GM19372 (cell line): ENCODE results near the gene GDF9.

Source experiments
- ATAC-seq: cut with Tn5 transposase; IDR thresholded peaks from one replicate; pipeline ENCODE4 v1.9.1; 2021; ENCODE audit warnings: mild to moderate bottlenecking, low read depth, moderate library complexity; ENCODE audit not compliant: unreplicated experiment

GDF9 gene

DNA sequence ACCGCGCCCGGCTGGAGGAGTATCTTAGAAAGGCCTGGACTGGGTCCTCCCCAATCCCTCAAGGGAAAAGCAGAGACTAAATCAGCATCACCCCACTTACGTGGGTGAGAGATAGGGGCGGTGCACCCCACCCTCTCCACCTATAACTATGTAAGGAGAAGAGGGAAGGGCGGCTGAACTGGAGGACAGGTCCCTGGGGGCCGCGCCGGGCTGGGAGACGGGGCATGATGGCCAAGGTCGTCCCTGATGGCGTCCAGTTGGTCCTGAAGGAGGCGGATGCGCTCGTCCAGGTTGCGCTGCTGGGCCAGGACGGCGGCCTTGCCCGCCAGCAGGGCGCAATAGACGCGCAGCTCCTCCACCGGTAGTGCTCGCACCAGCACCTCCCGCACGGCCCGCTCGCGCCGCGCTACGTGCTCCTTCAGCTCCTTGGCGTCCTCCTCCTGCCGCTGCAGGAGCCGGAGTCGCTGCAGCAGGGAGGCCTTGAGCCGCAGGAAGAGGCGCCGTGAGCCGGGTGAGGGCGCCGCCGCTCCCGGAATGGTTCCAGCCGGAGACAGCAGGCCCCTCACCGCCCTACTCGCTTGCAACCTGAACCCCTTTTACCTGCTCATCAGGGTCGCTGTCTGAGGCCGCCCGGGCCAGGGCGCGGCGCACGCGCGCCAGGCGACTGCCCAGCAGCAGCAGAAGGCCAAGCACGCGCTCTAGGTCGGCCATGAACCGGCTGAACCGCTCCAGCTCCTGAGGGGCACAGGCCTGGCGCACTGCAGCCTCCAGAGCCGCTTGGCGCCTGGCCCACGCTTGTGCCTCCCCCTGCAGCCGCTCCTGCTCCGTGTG, 43.4 kb downstream of the GDF9 start:
- no peak for ATAC-seq

DNA sequence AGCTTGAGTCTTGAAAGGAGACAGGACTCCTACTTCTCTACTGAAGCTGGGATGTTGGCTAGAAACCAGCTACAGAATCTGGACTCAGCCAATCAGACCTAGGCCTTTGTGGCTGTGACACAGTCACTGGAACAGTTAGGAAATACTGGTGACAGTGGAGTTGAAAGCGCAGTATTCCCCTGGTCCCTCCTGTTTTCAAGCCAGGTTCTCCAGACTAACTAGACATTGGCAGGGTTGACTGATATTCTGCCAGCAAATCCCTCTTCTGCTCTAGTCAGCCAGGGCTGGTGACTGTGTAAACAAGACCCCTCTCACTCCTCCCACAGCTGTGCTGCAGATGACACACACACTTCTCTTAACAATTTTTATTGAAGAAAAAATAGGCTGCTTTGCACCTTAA, 44.5 kb downstream of the GDF9 start:
- ATAC-seq: no peak

DNA sequence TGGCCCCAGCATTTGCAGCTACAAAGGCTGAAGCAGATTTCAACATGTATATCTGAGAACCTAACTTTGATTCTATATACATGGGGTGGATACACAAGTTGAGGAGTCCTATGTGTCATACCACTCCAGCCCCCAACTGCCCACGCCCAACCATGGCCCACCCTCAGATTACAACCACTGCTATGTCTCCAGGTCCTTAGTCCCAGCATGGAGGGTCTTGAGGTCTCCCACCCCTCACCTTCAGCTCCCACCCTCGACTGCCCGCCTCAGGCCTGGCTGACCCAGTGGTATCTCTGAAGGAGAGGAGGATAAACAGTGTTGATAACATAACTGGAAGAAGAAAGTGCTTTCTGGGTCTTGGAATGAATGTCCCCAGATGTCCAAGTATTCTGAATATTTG, 44.9 kb downstream of the GDF9 start:
- no peak for ATAC-seq

DNA sequence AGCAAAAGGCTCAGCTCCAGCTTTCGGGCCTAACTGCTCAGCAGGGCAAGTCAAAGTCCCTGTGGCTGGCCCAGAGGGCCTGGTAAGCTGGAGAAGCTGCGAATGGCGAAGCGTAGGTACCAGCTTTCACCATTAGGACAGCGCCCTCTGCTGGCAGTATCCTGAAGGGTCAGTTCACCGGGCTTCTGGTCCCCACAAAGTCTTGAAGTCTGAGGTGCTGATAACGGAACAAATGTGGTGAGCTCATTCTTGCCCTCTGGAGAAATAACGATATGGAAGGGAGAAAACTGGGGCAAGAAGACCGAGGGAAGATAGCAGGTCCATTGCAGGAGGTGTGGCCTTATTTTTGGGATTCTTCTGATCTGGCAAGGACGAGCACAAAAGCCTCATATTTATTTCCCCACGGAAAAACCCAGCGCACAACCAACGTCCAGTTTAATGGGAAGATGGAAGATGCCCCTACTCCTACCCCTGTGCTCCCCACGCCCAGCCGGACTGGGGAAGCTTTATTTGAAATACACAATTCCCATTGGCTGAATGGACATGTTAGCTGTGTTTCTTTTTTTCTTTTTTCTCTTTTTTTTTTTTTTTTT, 46.0 kb downstream of the GDF9 start:
- peak; percentile 80 for ATAC-seq

DNA sequence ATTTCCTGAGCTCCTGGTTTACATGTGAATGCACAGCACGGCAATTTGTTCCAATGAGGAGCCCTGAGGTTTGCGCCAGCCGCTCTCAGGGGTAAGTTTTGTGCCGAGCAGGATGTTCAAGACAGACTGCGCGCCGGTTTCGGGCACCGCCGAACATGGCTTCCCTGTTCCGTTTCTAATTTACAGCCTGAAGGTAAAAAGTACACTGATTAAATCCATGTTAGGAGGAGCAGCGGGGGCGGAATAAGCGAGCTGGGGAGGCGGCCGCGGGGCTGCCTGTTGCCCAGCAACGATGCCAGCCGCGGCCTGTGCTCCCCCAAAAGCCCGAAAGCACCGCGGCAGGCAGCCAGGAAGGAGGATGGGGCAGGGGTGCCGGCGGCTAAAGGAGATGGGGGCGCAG, 46.8 kb downstream of the GDF9 start:
- ATAC-seq: no peak

DNA sequence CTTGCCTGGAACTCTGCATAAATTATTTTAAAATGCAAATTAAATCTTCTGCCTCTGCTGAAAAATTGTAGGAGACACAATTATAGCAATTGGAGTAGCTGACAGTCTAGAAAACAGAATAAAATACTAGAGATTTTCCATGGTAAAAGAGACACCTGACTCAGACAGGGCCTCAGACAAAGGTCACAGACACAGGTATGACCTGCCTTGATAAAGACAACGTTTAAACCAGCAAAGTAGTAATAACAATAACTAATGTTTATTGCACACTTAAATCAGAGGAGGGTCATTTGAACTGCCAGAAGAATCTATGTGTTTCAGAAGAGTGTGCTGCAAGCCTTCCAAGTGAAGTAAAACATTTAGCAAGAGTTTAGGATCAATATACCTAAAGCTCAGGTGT, 49.3 kb downstream of the GDF9 start:
- ATAC-seq: no peak

DNA sequence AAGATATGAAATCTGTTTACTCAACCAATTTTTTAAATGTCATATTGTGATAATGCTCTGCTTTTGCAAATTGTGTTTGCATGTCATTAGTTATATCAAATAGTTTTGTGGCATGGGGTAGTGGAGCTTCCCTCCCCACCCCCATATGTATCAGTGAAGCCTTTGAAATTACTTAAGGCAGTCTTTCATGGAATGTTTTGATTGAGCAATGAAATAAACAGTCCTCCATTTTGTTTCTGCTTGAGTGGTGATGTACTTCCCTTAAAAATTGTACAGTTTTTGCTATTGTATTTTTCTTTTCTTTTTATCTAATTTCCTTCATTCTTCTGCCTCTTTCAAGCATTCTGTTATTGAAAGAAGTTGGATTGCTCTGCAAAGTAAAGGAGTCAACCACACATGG, 49.7 kb downstream of the GDF9 start:
- no peak for ATAC-seq

DNA sequence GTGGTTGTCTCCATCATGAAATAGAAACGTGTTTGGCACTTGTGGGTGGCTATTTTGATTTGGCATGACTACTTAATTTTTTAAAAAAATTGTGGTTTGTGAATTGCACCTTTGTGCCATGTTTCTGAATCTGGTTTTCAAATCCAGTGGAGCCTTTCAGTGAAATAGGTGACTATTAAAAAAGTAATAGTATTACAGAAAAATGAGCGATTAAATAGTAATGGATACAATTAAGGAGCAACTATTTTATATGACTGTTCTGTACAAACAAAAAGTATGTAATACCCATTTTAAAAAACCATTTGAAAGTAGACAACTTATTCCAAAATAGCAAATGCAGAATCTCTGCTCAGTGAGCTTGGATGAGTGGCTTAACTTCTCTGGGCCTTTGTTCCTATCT, 50.2 kb downstream of the GDF9 start:
- no peak for ATAC-seq

DNA sequence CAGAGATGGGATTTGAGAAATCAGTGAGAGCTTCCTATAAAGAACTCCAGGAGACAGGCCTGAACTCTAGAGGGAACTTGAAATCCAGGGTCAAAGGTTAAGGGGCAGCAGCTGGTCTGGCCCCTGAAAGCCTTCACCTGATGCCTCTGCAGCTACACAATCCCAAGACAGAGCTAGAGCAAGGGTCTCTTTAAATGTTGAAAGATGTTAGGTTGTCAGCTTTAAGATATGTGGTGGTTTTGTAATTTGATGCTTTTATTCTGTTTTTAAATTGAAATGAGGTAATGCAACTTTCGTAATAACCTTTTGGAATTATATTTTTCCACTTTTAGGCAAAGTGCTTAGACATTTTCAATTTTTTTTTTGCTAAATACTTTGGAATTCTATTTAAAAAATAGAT, 50.8 kb downstream of the GDF9 start:
- ATAC-seq: no peak

DNA sequence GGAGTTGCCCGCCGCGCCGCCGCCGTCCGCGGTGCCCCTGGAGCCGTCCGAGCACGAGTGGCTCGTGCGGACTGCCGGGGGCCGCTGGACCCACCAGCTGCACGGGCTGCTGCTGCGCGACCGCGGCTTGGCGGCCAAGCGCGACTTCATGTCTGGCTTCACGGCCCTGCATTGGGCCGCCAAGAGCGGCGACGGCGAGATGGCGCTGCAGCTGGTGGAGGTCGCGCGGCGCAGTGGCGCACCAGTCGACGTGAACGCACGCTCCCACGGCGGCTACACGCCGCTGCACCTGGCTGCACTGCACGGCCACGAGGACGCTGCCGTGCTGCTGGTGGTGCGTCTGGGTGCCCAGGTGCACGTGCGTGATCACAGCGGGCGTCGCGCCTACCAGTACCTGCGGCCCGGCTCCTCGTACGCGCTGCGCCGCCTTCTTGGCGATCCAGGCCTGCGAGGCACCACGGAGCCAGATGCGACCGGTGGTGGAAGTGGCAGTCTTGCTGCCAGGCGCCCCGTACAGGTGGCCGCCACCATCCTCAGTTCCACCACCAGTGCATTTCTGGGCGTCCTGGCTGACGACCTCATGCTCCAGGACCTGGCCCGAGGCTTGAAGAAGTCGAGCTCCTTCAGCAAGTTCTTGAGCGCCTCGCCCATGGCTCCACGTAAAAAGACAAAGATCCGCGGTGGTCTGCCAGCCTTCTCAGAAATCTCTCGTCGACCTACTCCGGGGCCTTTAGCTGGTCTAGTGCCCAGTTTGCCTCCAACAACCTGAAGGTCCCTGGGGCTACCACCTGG, 51.6 kb downstream of the GDF9 start:
- no peak for ATAC-seq

DNA sequence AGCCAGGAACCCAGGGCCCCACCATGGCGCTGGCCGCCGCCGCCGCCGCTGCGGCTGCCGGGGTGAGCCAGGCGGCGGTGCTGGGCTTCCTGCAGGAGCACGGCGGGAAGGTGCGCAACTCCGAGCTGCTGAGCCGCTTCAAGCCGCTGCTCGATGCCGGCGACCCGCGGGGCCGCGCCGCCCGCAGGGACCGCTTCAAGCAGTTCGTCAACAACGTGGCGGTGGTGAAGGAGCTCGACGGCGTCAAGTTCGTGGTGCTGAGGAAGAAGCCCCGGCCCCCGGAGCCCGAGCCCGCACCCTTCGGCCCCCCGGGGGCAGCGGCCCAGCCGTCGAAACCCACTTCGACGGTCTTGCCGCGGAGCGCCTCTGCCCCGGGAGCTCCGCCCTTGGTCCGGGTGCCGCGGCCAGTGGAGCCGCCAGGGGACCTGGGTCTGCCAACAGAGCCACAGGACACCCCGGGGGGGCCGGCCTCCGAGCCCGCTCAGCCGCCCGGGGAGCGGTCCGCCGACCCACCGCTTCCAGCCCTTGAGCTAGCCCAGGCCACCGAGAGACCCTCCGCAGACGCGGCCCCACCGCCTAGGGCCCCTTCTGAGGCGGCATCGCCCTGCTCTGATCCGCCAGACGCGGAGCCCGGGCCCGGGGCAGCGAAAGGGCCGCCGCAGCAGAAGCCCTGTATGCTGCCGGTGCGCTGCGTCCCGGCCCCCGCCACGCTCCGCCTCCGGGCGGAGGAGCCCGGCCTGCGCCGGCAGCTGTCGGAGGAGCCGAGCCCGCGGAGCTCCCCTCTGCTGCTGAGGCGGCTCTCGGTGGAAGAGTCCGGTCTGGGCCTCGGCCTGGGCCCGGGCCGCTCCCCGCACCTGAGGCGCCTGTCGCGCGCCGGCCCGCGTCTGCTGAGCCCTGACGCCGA, 52.4 kb downstream of the GDF9 start:
- ATAC-seq: no peak

DNA sequence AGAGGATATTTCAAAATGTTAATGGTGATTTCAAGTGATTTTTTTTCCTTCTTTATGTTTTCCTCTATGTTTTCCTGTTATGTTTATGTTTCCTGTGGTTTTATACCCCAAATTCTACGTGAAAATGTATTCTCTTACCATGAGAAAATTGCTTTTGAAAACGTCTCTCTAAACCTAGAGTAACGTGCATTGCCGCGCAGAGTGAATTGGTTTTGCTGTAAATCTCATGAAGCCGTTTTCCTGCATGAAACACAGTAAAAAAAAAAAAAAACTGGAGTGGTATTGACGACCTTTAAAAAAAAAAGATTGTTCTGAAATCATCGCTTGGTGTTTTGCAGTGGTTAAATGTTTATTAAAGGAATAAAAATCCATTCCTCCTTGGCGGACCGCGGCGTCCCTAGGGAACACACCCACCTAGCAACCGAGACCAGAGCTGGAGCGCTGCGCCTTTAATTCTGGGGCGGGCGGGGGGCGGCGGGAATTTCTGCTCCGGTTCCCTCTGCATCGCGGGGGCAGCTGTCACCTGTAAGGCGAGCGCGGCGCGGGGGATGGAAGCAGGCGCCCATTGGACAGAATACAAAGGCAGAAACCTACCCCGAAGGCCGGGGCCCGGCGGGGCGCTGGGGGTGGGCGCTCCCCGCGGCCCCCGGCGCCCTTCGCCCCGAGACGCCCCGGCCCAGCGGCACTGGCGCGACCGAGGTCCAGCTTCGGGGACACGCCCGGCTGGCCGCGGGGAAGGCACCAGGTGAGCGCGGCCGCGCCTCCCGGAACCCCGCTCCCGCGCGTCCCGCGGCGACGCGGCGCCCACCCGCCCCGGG, 53.3 kb downstream of the GDF9 start, which contains the start of gene SOWAHA:
SOWAHA (plus strand) TSS at position 522 of the 818 bp plus-strand sequence. CDS start 320 bp downstream, outside the sequence.
- ATAC-seq: no peak

DNA sequence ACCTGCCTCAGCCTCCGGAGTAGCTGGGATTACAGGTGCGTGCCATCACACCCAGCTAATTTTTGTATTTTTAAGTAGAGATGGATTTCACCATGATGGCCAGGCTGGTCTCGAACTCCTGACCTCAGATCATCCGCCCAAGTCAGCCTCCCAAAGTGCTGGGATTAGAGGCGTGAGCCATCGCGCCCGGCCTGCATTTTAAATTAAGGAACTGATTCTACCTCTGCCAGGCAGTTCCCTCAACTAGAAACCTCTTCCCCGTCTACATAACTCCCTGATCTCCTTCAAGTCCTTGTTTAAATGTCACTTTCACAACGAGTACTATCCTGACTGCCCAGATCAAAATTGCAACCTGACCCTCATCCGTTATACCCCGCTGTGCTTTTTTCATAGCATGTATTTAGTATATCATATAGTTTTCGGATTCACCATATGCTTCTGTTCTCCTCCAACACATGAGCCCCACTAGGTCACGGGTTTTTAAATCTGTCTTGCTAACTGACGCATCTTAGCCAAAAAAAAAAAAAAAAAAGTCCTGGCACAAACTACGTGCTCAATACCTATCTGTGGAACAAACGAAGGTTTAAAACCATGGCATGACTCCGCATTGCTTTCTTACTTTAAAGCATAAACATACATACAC, 54.0 kb downstream of the GDF9 start:
- ATAC-seq: no peak
